Thymus (tissue), 11 donors: ENCODE data around the gene ARID3B. TPM values are rescaled to one million over a fixed set of nuclear protein-coding genes. Genes with fewer than 3 reads are reported as not detected.
A peak's percentile ranks its signal among the peaks of the same experiment; 100 is the strongest.

ENCODE experiments used
- DNase-seq, 9 donors: peaks; one replicate each; pipeline ENCODE4 v3.0.0-alpha.2; 2013; ENCODE audit warnings: low spot score in 9 of 9, low read depth in 6 of 9, missing footprints in 1 of 9
- H3K27ac ChIP-seq, 2 donors: one replicate each; pipeline ENCODE4 v1.5.1; 2013; ENCODE audit warnings: control low read depth in 1 of 2, low read depth in 1 of 2, low read length in 1 of 2, mild to moderate bottlenecking in 1 of 2, moderate library complexity in 1 of 2
- H3K27me3 ChIP-seq, 2 donors: one replicate each; pipeline ENCODE4 v1.5.1; 2013; ENCODE audit warnings: low read length in 1 of 2; ENCODE audit not compliant: control insufficient read depth in 2 of 2, insufficient read depth in 1 of 2
- H3K36me3 ChIP-seq, 2 donors: one replicate each; pipeline ENCODE4 v1.5.1; 2013; ENCODE audit warnings: low read length in 1 of 2, mild to moderate bottlenecking in 1 of 2, moderate library complexity in 1 of 2; ENCODE audit not compliant: control insufficient read depth in 2 of 2, insufficient read depth in 2 of 2
- H3K4me1 ChIP-seq, 2 donors: one replicate each; pipeline ENCODE4 v1.5.1; 2013; ENCODE audit warnings: low read length in 2 of 2; ENCODE audit not compliant: control insufficient read depth in 2 of 2, insufficient read depth in 2 of 2
- H3K4me3 ChIP-seq, 2 donors: one replicate each; pipeline ENCODE4 v1.5.1; 2013; ENCODE audit warnings: low read length in 2 of 2, control low read depth in 1 of 2, mild to moderate bottlenecking in 1 of 2
- H3K9me3 ChIP-seq, 2 donors: one replicate each; pipeline ENCODE4 v1.5.1; 2013; ENCODE audit warnings: low read length in 1 of 2, mild to moderate bottlenecking in 1 of 2; ENCODE audit not compliant: control insufficient read depth in 2 of 2, insufficient read depth in 1 of 2
- WGBS: extraction: QIAGEN DNeasy Blood & Tissue Kit; methylation state at CpG from one replicate; pipeline ENCODE4 v1.1.7; 2013; 5-methylcytosine and 5-hydroxymethylcytosine counted together
- polyA plus RNA-seq: library from polyadenylated mRNA; stranded (reverse); fragments of 200-250 nt; gene quantifications from one replicate; pipeline ENCODE4 v1.2.3, GENCODE V29; 2013
- total RNA-seq: library from RNA; stranded (reverse); fragments of 120-200 nt; gene quantifications from one replicate; pipeline ENCODE4 v1.2.4, GENCODE V29; 2013
- donor health status: healthy.

ARID3B gene
- total and polyA plus RNA-seq, 2 donors = 5.6 to 5.8 TPM

- peak overlapping the region; percentile 80 to 90 for H3K4me3 ChIP-seq
- no peaks in the 10 kb centered on the region for H3K9me3 ChIP-seq
- DNase-seq = peak in 1 of 9 donors; percentile 10
- peaks cover 4 to 5% of the 10 kb centered on the region in 2 donors for H3K27me3 ChIP-seq
- 62% methylated on average over 8 of the region's 8 CpGs for WGBS
- H3K27ac ChIP-seq = peak overlapping the region; percentile 21 to 73
- peaks cover 16 to 59% of the 10 kb centered on the region in 2 donors for H3K4me1 ChIP-seq
- peaks cover 5 to 11% of the 10 kb centered on the region in 2 donors for H3K36me3 ChIP-seq
These were observed 1.4 kb downstream of the ARID3B start for GRCh38 chr15:74542166-74543042.

- Histone ChIP-seq H3K4me3 (no peak overlapping the region), H3K27ac (no peak overlapping the region), H3K4me1 (peaks cover 18 to 61% of the 10 kb centered on the region in 2 donors), H3K9me3 (no peaks in the 10 kb centered on the region), H3K27me3 (peaks cover 4 to 7% of the 10 kb centered on the region in 2 donors), H3K36me3 (peaks cover 6 to 12% of the 10 kb centered on the region in 2 donors)
- whole genome bisulfite sequencing = 92% methylated on average over 3 of the region's 3 CpGs
- no peak for DNase-seq
These were observed 2.0 kb downstream of the ARID3B start for GRCh38 chr15:74543043-74543422.

GRCh38 chr15:74543583-74543982 lies 2.6 kb downstream of the ARID3B start:
- peak in 3 of 9 donors; percentile 12 to 62 (median 18) for DNase-seq
- WGBS = 7% methylated on average over 3 of the region's 3 CpGs
- H3K4me1 ChIP-seq = peaks cover 18 to 61% of the 10 kb centered on the region in 2 donors

GRCh38 chr15:74545086-74545485 lies 4.1 kb downstream of the ARID3B start:
- H3K27me3 ChIP-seq = peaks cover 4 to 9% of the 10 kb centered on the region in 2 donors
- H3K4me3 ChIP-seq = no peak overlapping the region
- H3K27ac ChIP-seq = no peak overlapping the region
- H3K4me1 ChIP-seq = peaks cover 13 to 54% of the 10 kb centered on the region in 2 donors
- peaks cover 8 to 23% of the 10 kb centered on the region in 2 donors for H3K36me3 ChIP-seq
- no peak for DNase-seq
- H3K9me3 ChIP-seq = no peaks in the 10 kb centered on the region

More at GRCh38 chr15:74543583-74543982, 2.6 kb downstream of the ARID3B start:
- no peaks in the 10 kb centered on the region for H3K9me3 ChIP-seq
- no peak overlapping the region for H3K27ac ChIP-seq
- H3K27me3 ChIP-seq = peaks cover 4 to 9% of the 10 kb centered on the region in 2 donors
- H3K4me3 ChIP-seq = no peak overlapping the region
- H3K36me3 ChIP-seq = peaks cover 8 to 18% of the 10 kb centered on the region in 2 donors

- H3K4me1 ChIP-seq = peaks cover 10 to 51% of the 10 kb centered on the region in 2 donors
- peak; percentile 43 to 85 (median 65) for DNase-seq
- WGBS = 2% methylated on average over 23 of the region's 23 CpGs
- H3K9me3 ChIP-seq = no peaks in the 10 kb centered on the region
- no peak overlapping the region for H3K4me3 ChIP-seq
- no peak overlapping the region for H3K27ac ChIP-seq
- H3K27me3 ChIP-seq = peaks cover 4 to 9% of the 10 kb centered on the region in 2 donors
- H3K36me3 ChIP-seq = peaks cover 8 to 29% of the 10 kb centered on the region in 2 donors
These were observed 5.0 kb downstream of the ARID3B start for GRCh38 chr15:74545776-74546656.

GRCh38 chr15:74547616-74548015 lies 6.6 kb downstream of the ARID3B start:
- Histone ChIP-seq H3K4me3 (no peak overlapping the region), H3K9me3 (no peaks in the 10 kb centered on the region), H3K27me3 (peaks cover 0 to 9% of the 10 kb centered on the region in 2 donors), H3K27ac (no peak overlapping the region), H3K36me3 (peaks cover 8 to 36% of the 10 kb centered on the region in 2 donors), H3K4me1 (peaks cover 10 to 42% of the 10 kb centered on the region in 2 donors)
- WGBS = 98% methylated on average over 3 of the region's 3 CpGs
- no peak for DNase-seq

- no peaks in the 10 kb centered on the region for H3K9me3 ChIP-seq
- H3K36me3 ChIP-seq = peaks cover 8 to 36% of the 10 kb centered on the region in 2 donors
- DNase-seq = no peak
- peaks cover 10 to 36% of the 10 kb centered on the region in 2 donors for H3K4me1 ChIP-seq
- peaks cover 0 to 6% of the 10 kb centered on the region in 2 donors for H3K27me3 ChIP-seq
- H3K27ac ChIP-seq = no peak overlapping the region
- WGBS = 96% methylated on average over 5 of the region's 5 CpGs
- H3K4me3 ChIP-seq = no peak overlapping the region
These were observed 7.2 kb downstream of the ARID3B start for GRCh38 chr15:74548241-74548640.

- no peak for DNase-seq
- Histone ChIP-seq H3K4me3 (no peak overlapping the region), H3K36me3 (peaks cover 3 to 33% of the 10 kb centered on the region in 2 donors), H3K4me1 (peaks cover 10 to 25% of the 10 kb centered on the region in 2 donors), H3K9me3 (no peaks in the 10 kb centered on the region), H3K27me3 (peaks cover 0 to 5% of the 10 kb centered on the region in 2 donors), H3K27ac (no peak overlapping the region)
- WGBS = 97% methylated on average over 5 of the region's 5 CpGs
These were observed 8.8 kb downstream of the ARID3B start for GRCh38 chr15:74549816-74550215.
